GM18508 (cell line): ENCODE data around the gene PRKCD.

Experiments used
- ATAC-seq: cut with Tn5 transposase; IDR thresholded peaks from one replicate; pipeline ENCODE4 v1.9.1; 2021; ENCODE audit warnings: moderate number of reproducible peaks; ENCODE audit not compliant: insufficient read depth, unreplicated experiment

The PRKCD gene

DNA sequence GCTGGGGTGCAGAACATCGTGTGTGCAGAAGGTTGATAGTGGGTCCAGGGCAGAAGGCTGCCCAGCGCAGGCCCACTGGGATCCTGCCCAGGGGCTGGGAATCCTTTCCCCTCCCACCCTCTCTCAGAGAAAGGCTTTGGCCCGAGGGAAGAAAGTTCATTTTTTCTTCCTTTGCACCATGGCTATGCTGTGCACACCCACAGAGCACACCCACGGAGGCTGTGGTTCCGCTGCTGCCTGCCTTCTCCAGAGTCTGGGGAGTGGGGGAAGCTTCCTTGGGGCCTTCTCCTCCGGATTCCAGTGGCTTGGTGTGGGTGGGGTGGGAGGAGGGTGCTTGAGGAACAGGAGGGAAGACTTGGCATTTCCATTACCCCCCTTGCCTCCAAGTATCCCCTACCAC lies 7.0 kb upstream of the PRKCD start:
- ATAC-seq: no peak

DNA sequence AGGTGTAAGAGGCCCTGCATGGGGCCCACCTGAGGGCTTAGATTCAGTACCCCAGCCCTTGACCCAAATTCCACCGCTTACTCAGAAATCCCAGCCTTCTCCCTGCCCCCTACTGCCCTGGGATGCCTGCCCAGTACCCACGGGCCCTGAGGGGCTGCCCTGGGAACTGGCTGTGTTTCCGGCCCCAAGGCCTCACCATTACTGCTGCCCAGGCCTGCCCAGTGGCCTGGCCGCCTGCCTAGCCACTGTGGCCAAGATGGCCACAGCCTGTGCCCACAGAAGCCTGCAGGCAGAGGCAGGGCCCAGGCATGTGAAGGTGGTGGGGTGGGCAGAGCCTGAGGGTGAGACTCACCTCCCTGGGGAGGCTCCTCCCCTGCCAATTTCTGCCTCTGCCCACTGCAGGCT lies 6.1 kb upstream of the PRKCD start:
- ATAC-seq: no peak

DNA sequence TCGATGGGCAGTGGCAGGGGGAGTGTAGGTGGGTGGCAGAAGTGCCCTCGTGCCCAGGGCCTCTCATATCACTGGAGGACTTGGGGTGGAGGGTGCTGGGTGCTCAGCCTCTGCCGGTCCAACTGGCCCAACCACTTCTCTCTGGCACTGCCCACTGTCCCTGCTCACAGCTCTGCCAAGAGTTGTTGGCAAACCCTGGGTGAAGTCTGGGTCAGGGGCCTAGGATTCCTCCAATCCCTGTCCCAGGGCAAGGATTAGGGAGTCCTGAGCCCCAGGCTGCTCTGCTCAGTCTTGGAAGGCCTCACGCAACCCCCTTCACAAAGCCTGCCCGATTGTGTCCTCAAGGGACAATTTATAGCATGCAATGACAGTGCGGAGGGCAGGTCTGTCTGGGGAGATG lies 5.2 kb upstream of the PRKCD start:
- ATAC-seq: no peak

DNA sequence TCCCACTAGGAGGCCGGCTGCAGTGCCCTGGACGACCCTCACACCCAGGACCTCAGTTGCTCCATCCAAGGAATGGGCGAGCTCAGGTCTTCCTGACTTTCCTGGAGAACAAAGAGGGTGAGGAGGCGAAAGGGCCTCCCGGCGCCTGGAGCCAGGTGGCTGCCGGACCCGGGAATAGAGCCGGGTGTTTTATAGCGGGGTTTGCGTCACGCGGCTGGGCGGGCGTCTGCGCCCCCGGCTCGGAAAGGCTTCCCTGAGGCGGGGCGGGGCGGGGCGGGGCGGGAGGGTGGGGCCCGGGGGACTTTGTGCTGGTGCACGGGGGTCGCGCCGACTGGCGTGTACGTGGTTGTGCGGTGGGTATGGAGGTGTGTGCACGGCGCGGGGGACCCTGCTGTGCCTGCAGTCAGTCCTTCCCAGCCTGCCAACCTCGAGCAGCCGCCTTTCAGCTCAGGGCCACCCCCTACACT lies 4.6 kb upstream of the PRKCD start:
- no peak for ATAC-seq

DNA sequence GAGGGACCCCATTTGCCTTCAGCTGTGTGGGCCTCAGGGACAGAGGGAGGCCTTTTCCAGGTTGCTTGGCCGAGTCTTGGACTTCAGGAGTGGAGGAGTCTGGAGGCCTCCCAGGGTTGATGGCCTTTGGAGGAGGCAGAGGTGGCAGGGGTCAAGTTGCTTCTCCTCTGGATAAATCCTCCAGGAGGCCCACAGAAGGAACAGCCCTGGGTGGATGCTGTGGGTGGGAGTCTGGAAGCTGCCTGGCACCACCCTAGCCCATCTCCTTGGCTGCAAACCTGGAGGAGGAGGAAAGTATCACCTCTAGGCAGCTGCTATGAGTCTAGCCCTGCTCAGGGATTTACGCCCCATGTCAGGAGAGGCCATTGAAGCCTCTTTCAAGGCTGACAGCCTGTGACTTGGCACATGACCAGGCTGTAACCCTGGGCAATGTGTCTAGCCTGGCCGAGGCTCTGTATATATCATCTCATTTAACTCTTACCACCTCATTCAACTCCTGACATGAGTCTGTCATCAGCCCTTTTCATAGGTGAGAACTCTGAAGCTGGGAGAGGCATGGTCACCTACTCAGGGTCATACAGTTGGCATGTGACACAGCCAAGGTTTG lies 2.9 kb upstream of the PRKCD start:
- ATAC-seq: no peak

DNA sequence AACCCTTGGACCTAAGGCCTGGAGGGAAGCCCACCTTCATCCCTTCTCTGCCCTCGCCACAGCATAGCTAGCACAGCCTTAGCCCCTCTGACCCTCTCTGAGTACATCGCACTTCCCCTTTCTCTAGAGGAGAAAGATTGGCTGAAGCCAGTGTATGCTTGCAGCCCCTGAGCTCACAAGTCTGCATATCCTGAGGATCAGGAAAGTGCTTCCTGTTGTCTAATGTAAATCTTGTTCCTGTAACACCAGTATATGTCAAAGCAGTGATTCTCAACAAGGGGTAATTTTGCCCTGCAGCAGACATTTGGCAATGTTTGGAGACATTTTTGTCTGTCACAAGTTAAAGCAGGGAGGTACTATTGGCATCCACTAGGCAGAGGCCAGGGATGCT lies 2.2 kb upstream of the PRKCD start:
- ATAC-seq: no peak

DNA sequence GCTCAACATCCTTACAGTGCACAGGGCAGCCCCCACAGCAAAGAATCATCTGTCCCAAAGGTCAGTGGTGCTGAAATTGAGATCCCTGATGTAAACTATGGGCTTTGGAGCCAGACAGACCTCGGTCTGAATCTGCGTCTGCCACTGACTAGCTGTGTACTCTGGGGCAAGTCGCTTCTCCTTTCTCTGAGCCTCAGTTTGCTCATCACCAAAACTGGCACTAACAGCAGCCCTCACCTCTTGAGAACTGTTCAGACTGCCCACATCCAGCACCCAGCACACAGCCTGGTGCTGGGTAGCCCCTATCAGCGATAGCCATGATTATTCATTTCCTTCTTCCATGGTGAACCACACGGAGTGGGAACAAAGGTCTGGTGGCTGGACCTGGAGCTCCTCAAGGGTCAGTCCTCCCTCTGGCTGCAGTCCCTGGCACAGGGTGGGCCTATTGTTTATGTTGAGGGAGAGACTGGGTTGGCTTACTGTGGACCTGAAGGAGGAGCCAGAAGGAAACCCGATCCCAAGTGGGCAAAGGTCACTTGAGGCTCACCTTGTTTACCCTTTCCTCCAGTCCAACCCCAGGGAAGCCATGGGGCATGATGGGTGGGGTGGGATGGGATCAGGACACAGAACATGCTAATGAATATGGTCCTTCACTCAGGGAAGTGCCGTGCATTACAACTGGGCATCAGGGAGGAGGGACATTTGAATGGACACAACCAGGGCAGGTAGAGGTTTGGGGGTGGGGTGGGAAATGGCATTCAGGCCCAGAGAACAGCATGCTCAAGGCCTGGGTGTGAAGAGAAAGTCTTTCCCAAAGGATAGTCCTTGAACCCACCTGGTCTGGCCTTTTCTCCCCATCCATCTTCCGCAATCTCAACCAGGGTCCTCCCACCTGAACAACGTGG lies 1.6 kb upstream of the PRKCD start:
- no peak for ATAC-seq

DNA sequence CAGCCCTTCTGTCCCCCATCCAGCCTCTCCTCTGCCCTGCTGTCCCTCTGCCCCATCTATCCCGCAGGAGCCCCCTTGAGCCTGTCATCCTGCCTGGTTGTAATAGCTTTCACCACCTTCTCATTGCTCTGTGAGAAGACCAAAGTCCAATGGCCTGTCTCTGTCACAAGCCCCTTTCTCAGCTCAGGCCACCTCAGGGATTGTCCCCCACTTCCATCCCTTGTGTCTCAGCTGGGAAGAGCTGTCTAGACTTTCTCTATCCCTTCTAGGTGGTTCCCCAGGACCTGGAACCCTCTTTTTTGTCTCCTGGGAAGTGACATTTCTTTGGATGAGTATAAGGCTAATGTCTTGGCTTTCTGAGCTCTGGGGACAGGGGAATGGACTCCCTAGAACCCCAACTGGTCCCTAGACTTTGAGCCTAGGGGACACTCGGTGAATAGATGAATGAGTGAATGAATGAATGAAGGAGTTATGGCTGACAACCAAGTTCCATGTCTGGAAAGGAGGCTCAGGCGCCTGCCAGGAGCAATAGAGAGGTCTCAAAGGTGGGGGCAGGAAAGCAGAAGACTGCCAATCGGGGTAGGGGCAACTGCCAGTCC lies 849 bp upstream of the PRKCD start:
- ATAC-seq: no peak

DNA sequence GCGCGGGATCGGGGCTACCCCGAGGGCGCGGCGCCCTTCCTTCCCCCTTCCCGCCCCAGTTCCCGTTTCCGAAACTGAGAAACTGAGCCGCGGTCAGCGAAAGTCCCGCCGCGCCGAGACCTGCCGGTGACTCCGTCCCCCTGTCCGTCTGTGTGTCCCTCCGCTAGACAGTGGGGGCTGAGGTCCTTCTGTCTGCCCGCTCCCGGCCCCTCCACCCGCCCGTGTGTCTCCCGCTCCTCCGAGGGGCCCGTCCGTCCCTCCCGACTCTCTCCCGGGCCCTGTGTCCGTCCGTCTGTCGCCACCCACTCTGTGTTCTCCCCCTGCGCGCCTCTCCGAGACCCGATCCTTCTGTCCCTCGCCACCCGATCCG lies 426 bp downstream of the PRKCD start:
- no peak for ATAC-seq

DNA sequence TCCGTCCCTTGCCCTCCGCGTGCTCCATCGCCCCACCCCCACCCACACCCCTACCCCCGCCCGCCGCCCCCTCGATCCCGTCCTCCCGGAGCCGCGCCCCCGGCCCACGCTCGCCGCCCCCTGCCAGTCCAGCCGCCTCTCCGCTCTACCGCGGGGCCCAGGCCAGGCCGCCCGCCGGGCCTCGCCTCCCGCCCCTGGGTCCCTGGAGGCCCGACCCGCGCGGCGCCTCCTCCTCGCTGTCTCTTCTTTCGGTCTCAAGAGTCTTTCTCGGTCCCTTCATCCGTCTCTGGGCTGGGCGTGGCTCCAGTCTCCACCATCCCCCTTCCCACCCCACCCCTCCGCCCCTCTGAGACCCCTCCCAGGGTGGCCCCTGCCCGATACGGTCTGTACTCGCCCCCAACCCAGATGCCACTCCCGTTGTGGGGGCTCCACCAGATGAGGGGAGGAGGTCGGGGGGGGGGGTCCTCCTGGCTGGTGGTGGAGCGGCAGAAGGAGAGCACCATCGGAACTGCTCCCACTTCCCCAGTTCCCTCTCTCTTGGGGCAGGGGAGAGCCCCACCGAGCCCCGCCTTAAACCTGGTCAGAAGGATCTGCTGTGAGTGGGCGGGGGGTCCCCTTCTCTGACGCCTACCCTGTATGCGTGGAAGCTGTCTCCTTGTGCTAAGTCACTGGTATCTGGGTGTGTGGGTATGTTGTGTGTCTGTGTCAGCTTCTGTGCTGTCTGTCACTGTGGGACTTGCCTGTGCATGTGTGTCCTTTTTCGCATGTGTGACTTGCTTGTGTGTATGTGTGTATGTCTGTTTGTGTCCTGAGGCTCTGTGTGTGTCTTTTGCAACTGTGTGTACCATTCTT lies 1.0 kb downstream of the PRKCD start:
- no peak for ATAC-seq

DNA sequence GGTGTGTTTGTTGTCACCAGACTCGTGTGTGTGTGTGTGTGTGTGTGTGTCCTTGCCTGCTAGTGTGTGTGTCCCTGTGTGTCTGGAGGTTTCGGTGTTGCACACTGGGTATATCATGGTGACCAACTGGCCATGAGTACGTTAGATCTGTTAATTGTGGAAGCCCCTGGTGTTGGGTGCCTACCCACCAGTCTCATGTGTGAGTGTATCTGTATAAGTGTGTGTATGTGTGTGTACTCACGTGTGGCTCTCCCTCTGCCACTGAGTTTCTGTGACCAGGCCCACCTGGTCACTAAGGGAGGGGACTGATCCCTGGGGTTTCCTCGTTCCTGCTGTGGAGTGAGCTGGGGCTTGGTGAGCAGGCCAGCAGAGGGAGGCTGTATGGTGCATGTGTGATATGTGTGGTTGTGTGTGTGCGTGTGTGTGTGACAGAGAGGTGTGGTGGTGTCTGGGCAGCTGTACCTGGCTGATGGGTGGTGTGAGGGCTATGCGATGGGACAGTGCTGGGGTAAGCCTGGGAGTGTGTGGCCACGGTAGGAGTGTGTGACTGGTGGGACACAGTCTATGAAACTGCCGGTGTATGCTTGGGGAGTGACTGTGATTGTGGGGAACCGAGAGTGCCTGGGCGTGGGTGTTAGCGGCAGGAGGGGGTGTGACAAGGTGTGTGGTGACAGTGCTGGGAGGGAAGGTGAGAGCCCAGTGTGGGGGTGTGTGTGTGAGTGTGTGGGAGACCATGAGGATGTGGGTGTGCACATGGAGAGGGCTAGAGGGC lies 1.8 kb downstream of the PRKCD start:
- no peak for ATAC-seq

DNA sequence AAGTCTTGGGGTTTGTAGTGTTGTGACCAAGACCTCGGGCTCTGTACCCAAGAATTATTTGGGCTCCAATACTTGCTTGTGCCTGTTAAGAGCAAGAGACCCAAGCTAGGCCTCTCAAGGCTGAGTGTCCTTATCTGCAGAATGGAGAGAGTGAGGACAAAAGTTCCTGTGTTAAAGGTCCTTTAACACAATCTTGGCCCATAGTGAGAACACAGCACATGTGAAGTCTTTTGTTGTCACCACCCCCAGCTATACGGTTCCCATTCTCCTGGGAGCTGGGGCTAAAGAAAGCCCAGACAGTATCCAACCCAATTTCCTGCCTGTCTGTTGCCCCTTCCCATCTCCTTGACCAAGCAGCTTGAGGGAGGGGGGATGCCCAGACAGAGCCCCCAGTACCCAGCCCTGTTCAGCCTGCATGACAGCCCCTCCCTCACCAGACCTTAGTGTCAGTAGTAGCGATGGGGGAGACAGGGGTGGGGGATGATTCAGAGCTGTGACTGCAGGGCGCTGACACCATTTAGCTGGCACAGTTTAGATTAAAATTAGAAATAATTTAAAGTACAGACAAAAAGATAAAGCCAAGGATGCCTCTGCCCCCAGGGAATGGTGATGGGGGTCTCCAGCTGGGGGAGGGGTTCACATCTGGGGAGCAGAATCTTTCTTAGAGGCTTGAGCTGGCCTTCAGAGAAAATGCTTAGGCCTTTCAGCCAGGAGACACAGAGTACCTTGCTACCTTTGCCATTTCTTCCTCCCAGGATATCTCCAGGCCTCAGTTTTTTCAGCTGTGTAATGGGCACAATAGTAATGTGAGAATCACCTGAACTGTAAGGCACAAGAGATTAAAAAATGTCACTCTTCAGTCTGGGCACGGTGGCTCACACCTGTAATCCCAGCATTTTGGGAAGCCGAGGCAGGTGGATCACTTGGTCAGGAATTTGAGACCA lies 2.7 kb downstream of the PRKCD start:
- no peak for ATAC-seq

DNA sequence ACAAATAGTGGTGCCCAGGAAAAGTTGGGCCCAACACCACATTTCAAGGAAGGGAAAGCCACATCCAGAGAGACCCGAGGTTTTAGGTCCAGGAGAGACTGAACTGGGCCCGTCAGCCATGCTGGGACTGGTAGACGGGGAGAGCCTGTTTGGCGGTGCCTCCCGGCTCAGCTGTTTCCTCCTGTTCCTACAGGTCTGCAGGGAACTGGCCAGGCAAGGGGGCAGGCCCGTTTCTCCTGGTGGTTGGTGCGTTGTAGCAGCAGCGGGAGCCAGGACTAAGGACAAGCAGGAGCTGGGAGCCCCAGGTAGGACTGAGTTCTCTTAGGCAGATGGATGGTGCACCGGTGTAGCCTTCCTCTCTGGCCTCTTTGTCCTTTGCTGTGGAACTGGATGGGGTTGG lies 3.9 kb downstream of the PRKCD start:
- no peak for ATAC-seq

DNA sequence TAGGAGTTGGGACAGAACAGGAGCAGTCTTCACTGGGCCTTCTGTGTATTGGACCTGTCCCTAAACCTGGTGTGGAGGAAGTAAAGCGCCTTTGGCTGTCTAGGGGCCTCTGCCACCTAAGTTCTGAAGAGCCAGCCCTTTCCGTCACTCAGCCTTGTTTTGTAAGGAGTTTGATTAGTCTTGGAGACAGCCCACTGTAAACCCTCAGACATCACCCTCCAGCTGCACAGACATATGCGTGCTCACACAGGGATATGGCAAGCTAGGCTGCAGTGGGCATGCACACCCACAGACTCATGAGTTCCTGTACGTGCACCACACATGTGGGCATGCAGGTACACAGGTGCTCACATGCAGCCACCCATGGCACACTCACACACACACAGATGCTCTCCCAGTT lies 5.2 kb downstream of the PRKCD start:
- no peak for ATAC-seq

DNA sequence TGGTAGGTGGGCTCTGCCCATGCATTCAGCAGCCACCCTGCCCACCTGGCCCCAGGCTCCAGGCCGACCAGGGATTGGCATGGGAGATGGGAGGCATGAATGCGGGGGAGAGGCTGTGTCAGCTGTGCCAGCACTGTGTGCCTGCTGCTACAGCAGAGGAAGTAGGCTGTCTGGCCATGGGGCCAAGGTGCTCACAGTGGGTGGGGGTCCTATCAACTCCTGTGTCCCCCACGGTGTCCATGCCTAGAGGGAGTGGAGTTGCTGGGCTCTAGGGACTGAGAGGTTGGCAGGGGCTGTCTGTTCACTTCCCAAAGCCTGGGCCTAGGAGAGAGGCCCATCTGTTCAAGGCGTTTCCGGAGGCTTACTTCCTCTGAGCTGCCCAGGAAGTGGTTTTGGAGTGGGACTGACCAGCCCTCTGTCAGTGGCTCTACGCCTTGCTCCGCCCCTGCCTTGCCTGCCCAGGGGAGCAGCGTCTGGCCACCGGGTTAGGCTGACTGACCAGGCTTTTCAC lies 5.8 kb downstream of the PRKCD start:
- ATAC-seq: no peak

DNA sequence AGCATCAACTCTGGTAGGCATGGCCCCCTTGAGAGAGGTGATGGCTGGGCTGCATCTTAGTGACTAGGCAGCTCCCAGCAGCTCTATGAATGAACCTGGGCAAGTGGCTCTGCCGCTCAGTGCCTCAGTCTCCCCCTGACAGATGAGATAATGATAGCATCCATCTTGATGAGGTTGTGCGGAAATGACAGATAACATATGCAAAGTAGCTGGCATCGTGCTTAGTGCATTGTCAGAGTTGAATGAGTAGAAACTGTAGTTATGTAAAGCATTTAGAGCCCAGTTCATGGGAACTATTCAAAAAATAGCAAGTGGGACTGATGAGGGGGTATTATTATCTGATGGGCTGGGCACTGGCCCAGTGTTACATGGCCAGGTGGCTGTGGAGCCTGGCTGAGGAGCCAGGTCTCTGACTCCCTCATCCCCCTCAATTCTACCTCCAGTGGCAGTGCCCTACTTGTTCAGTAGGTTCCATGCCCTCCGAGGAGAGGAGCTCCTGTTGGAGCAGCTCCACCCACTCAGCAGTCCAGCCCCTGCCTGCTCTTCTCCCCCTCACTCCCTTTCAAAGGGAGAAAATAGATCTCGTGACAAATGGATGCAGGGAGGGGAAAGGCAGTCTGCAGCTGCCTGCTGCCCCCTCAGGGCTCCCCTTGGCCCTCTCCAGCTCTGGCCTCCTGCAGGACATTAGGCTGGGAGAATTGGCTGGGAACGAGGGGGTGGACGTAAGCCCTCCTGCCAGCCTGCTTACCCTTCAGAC lies 6.6 kb downstream of the PRKCD start:
- no peak for ATAC-seq

DNA sequence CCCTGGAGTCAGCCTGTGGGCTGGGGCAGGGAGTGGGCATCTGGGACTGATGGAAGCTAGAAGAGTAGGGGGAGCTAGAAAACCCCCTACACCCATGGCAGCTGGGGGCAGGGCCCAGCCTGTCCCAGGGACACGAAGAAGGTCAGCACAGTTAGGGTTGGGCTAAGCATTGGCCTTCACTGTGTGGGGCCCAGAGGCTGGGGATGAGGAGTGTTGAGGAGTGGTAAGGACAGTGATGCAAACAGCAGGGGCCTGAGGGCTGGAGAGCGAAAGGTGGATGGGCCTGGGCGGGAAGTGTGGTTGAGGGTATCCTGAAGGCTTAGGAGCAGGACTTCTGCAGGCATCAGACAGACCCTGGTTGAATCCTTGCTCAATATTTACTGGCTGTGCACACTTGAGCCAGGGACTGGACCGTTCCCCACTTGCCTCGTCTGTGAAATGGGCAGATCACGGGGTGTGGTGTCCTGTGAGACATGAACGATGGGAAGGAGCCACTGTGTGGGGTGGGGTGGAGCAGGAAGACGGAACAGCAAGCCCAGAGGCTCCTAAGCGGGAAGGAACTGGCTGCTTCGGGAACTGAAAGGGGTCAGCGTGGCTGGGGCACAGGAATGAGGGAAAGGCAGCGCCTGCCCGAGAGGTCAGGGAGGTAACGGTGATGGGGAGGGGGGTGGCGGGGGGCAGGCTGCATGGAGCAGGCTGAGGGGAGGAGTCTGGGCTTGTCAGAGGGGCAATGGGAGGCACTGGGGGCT lies 7.3 kb downstream of the PRKCD start:
- no peak for ATAC-seq
